ENCODE measurements around the gene P2RY1. TPM values are rescaled to one million over a fixed set of nuclear protein-coding genes. Genes with fewer than 3 reads are reported as not detected.

The P2RY1 gene
- total RNA-seq, 1 donor = 7.8 TPM

Small RNA genes lying within 50 kb of the gene (small RNA-seq; reads per million reads assigned to genes)
- gene ATP5MGP5 = not detected

Measured in hematopoietic multipotent progenitor cell (in vitro differentiated cells).